Measurements from ENCODE around the gene GPRC5A.

The GPRC5A gene

DNA sequence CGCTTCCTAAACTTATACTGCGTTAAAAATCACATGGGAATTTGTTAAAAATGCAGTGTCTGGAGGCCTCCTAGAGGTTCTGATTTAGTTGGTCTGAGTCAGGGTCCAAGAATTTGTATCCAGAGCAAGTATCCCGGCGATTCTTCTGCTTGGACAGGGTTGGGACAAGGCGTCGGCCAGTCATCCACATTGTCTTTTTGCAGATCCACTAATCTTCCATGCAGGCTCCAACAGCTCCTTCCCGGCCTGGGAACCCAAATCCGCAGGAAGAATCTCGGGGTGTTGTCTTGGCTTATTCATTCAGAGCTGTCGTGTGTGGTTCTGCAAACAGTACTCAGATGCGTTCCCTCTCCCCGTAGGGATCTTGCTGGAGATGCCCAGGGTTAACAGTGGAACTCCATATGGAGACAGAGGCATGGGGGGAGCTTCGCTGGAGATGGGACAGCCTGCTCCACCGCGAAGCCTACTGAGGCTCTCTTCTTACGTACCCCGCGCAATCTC is 35.3 kb downstream of the GPRC5A start:
- Histone ChIP-seq H3K9ac (ENCODE audit: low read depth, low read length) (no peak overlapping the region), H3K4me3 (ENCODE audit: low read depth, low read length) (no peak overlapping the region), H3K27ac (ENCODE audit: low read depth, low read length) (no peak overlapping the region), H3K9me3 (ENCODE audit: control insufficient read depth, insufficient read depth, low read length) (no peaks in the 10 kb centered on the region), H3K27me3 (ENCODE audit: control insufficient read depth, insufficient read depth, low read length) (no peaks in the 10 kb centered on the region), H3K36me3 (ENCODE audit: control insufficient read depth, insufficient read depth, low read length) (no peaks in the 10 kb centered on the region), H3K4me1 (ENCODE audit: control insufficient read depth, insufficient read depth, low read length) (peaks cover 7% of the 10 kb centered on the region; the same call in 1 of the 2 replicates)

DNA sequence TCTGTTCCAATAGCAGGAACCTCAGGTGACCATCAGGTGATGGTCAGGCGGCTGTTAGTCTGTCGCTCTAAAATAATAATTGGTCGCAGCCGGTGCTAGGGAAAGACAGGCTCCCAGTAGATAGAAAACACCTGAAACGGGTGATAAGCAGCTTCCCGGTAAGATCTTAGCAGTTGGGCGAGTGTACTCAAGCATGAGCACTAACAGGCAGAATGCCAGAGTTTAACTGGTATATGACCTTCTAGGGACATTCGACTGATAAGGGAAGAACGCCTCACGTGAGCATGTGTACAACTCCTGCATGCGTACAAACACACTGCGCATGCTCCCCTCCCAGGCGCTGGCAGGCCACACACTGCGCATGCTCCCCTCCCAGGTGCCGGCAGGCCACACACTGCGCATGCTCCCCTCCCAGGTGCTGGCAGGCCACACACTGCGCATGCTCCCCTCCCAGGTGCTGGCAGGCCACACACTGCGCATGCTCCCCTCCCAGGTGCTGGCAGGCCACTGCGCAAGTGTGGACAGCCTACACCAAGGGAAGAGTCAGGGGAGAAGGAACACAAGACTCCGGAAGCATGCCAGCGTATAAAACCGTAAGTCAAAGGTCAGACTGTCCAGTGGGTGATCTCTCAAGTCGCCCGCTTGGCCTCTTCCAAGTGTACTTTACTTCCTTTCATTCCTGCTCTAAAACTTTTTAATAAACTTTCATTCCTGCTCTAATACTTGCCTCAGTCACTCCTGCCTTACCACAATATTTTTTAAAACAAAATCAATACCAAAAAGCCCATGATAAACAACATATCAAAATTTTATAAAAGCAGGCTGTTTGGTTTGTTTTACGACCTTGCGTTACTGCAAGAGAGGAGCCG is 36.1 kb downstream of the GPRC5A start:
- no peak overlapping the region for H3K27ac ChIP-seq (ENCODE audit: low read depth, low read length)
- H3K4me1 ChIP-seq (ENCODE audit: control insufficient read depth, insufficient read depth, low read length) = 0 out of 2 replicates have a peak, but pooled peaks cover 2% of the 10 kb centered on the region
- H3K9ac ChIP-seq (ENCODE audit: low read depth, low read length) = peak overlapping the region; percentile 29; the same call in 1 of the 2 replicates
- H3K9me3 ChIP-seq (ENCODE audit: control insufficient read depth, insufficient read depth, low read length) = no peaks in the 10 kb centered on the region
- no peaks in the 10 kb centered on the region for H3K27me3 ChIP-seq (ENCODE audit: control insufficient read depth, insufficient read depth, low read length)
- no peaks in the 10 kb centered on the region for H3K36me3 ChIP-seq (ENCODE audit: control insufficient read depth, insufficient read depth, low read length)
- peak overlapping the region; percentile 69 for H3K4me3 ChIP-seq (ENCODE audit: low read depth, low read length)

DNA sequence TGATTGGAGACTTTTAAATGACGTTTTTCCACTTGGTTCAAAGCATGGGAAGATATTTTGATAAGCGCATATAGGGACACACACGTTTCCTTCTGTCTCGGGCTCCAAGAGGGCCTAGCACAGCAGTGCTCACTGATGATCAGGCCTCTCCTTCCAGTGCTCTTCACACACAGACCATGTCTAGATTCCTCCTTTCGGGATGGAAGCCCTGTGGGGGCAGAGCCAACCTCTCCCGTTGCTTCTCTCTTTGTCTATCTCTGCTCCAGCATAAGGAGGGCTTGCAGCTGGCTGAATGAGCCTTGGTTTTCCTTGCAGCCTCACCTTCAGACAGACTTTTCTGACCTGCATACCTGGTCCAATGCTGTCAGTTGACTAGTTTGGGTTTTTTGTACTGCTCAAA is 38.3 kb downstream of the GPRC5A start:
- no peak overlapping the region for H3K4me3 ChIP-seq (ENCODE audit: low read depth, low read length)
- 0 out of 2 replicates have a peak, but pooled peaks cover 2% of the 10 kb centered on the region for H3K4me1 ChIP-seq (ENCODE audit: control insufficient read depth, insufficient read depth, low read length)
- no peak overlapping the region for H3K9ac ChIP-seq (ENCODE audit: low read depth, low read length)
- no peak overlapping the region for H3K27ac ChIP-seq (ENCODE audit: low read depth, low read length)
- H3K9me3 ChIP-seq (ENCODE audit: control insufficient read depth, insufficient read depth, low read length) = no peaks in the 10 kb centered on the region
- H3K27me3 ChIP-seq (ENCODE audit: control insufficient read depth, insufficient read depth, low read length) = no peaks in the 10 kb centered on the region
- H3K36me3 ChIP-seq (ENCODE audit: control insufficient read depth, insufficient read depth, low read length) = no peaks in the 10 kb centered on the region

DNA sequence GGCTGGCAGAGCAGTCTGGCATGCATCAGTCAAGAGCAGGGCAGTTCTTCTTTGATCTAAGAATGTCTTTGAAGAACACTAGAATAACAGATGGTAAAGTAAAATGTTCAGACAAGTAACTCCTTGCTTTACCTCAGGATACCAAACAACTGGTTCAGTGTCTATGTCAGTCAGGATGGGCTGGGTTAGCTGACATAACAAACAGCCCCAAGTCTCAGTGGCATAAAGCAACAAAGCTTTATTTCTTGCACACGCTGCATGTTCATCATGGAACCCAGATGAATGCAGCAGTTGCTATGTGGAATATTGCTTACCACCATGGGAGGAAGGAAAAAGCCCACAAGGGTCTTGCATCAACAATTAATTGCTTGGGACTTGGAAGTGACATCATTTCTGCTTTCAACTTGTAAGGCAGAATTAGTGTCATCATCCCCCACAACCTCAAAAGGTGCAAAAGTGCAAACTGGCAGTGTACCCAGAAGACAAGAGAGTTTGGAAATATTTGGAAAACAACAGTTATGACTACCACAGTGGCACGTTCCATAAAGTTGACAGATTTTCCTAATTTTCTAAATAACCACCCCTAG is 39.4 kb downstream of the GPRC5A start:
- Histone ChIP-seq H3K27ac (ENCODE audit: low read depth, low read length) (no peak overlapping the region), H3K27me3 (ENCODE audit: control insufficient read depth, insufficient read depth, low read length) (no peaks in the 10 kb centered on the region), H3K4me1 (ENCODE audit: control insufficient read depth, insufficient read depth, low read length) (0 out of 2 replicates have a peak, but pooled peaks cover 2% of the 10 kb centered on the region), H3K4me3 (ENCODE audit: low read depth, low read length) (no peak overlapping the region), H3K9ac (ENCODE audit: low read depth, low read length) (no peak overlapping the region), H3K36me3 (ENCODE audit: control insufficient read depth, insufficient read depth, low read length) (no peaks in the 10 kb centered on the region), H3K9me3 (ENCODE audit: control insufficient read depth, insufficient read depth, low read length) (no peaks in the 10 kb centered on the region)

DNA sequence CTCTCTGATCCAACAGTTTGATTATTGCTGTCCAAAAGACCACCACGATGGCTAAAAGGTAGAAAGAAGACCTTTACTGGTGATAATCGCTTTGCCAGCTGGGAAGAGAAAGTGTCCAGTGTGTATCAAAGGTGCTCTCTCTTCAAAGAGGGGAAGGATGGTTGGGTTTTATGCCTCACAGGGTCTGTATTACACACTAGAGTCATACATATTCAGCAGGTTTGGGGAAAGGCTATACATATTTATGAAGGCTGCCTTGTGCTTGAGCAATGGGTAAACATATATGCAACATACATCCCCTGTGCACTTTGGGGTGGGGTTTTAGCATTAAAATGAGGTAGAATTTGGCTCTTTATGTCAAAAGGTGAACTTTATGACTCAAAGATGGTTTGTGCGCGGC is 42.4 kb downstream of the GPRC5A start:
- H3K27ac ChIP-seq (ENCODE audit: low read depth, low read length) = no peak overlapping the region
- no peak overlapping the region for H3K4me3 ChIP-seq (ENCODE audit: low read depth, low read length)
- no peaks in the 10 kb centered on the region for H3K36me3 ChIP-seq (ENCODE audit: control insufficient read depth, insufficient read depth, low read length)
- no peak overlapping the region for H3K9ac ChIP-seq (ENCODE audit: low read depth, low read length)
- no peaks in the 10 kb centered on the region for H3K4me1 ChIP-seq (ENCODE audit: control insufficient read depth, insufficient read depth, low read length)
- H3K9me3 ChIP-seq (ENCODE audit: control insufficient read depth, insufficient read depth, low read length) = no peaks in the 10 kb centered on the region
- H3K27me3 ChIP-seq (ENCODE audit: control insufficient read depth, insufficient read depth, low read length) = no peaks in the 10 kb centered on the region

DNA sequence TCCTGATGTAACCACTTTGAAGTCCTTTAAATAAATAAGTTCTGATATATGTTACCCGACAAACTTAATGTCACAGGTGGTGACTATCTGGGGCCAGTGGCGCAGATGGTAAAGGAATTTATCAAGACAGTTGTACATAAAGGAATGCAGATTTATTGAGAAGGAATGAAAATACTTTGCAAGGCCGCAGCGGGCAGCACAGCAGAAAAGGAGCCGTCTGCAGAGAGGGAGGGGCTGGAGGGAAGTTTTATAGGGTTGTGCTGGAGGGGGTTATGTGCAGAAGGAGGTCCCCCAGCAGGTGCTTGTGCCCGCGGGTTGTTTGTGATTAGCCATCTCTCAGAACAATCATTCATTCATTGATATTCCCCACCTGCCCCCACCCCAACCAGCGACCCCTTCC is 43.2 kb downstream of the GPRC5A start:
- Histone ChIP-seq H3K27me3 (ENCODE audit: control insufficient read depth, insufficient read depth, low read length) (no peaks in the 10 kb centered on the region), H3K9ac (ENCODE audit: low read depth, low read length) (no peak overlapping the region)

DNA sequence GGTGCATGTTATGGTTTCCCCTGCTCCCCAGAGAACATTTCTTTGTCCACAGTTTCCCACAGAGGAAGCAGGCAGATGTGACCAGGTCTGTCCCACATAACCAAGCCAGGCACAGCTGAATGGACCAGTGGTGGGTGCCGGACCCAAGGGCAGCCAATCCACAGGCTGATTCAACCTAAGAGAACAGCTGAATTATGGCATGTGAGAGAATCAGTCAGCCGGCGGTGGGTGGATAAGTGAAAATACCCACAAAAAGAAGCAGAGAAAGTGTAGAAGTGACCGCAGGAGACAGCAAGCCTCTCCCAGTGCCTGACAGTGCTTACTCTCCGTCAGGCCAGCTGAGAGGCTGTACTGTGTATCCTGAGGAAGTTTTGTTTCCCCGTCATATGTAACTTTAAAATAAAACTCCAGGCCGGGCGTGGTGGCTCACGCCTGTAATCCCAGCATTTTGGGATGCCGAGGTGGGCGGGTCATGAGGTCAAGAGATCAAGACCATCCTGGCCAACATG is 45.7 kb downstream of the GPRC5A start:
- no peaks in the 10 kb centered on the region for H3K9me3 ChIP-seq (ENCODE audit: control insufficient read depth, insufficient read depth, low read length)
- no peak overlapping the region for H3K4me3 ChIP-seq (ENCODE audit: low read depth, low read length)
- no peaks in the 10 kb centered on the region for H3K27me3 ChIP-seq (ENCODE audit: control insufficient read depth, insufficient read depth, low read length)
- H3K27ac ChIP-seq (ENCODE audit: low read depth, low read length) = no peak overlapping the region
- H3K36me3 ChIP-seq (ENCODE audit: control insufficient read depth, insufficient read depth, low read length) = no peaks in the 10 kb centered on the region
- no peaks in the 10 kb centered on the region for H3K4me1 ChIP-seq (ENCODE audit: control insufficient read depth, insufficient read depth, low read length)
- H3K9ac ChIP-seq (ENCODE audit: low read depth, low read length) = no peak overlapping the region

More for the DNA sequence above, 43.2 kb downstream of the GPRC5A start:
- Histone ChIP-seq H3K4me1 (ENCODE audit: control insufficient read depth, insufficient read depth, low read length) (no peaks in the 10 kb centered on the region), H3K36me3 (ENCODE audit: control insufficient read depth, insufficient read depth, low read length) (no peaks in the 10 kb centered on the region), H3K27ac (ENCODE audit: low read depth, low read length) (no peak overlapping the region), H3K9me3 (ENCODE audit: control insufficient read depth, insufficient read depth, low read length) (no peaks in the 10 kb centered on the region), H3K4me3 (ENCODE audit: low read depth, low read length) (no peak overlapping the region)

DNA sequence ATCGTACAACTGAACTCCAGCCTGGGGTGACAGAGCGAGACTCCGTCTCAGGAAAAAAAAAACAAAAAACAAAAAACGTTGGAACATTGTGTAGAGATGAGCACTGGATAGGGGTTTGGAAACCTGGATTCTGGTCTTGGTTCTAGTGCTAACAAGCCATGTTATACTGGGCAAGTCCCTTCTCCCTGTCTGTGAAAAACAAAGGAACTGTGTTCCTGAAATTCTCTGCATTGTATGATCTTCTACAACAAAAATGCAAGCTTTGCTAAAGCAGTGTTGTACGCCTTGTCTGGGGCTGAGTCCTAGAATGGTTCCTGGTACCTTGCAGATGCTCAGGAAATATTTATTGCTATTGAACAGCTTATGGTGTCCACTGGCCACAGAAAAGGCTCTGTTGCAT is 47.2 kb downstream of the GPRC5A start:
- no peaks in the 10 kb centered on the region for H3K27me3 ChIP-seq (ENCODE audit: control insufficient read depth, insufficient read depth, low read length)
- H3K4me3 ChIP-seq (ENCODE audit: low read depth, low read length) = no peak overlapping the region
- no peaks in the 10 kb centered on the region for H3K4me1 ChIP-seq (ENCODE audit: control insufficient read depth, insufficient read depth, low read length)
- no peaks in the 10 kb centered on the region for H3K36me3 ChIP-seq (ENCODE audit: control insufficient read depth, insufficient read depth, low read length)
- no peak overlapping the region for H3K27ac ChIP-seq (ENCODE audit: low read depth, low read length)
- H3K9me3 ChIP-seq (ENCODE audit: control insufficient read depth, insufficient read depth, low read length) = no peaks in the 10 kb centered on the region
- no peak overlapping the region for H3K9ac ChIP-seq (ENCODE audit: low read depth, low read length)

DNA sequence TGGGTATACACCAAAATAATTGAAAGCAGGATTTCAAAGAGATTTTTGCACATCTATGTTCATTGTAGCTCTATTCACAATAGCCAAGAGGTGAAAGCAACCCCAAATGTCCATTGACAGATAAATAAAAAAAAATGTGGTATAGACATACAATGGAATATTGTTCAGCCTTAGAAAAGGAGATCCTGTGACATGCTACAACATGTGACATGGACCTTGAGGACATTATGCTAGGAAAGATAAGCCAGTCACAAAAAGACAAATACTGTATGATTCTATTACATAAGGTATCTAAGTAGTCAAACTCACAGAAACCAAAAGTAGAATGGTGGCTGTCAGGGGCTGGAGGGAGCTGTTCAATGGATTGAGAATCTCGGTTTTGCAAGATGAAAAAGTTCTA is 48.5 kb downstream of the GPRC5A start:
- Histone ChIP-seq H3K9ac (ENCODE audit: low read depth, low read length) (no peak overlapping the region), H3K9me3 (ENCODE audit: control insufficient read depth, insufficient read depth, low read length) (no peaks in the 10 kb centered on the region), H3K27me3 (ENCODE audit: control insufficient read depth, insufficient read depth, low read length) (no peaks in the 10 kb centered on the region), H3K27ac (ENCODE audit: low read depth, low read length) (no peak overlapping the region), H3K4me3 (ENCODE audit: low read depth, low read length) (no peak overlapping the region), H3K36me3 (ENCODE audit: control insufficient read depth, insufficient read depth, low read length) (no peaks in the 10 kb centered on the region), H3K4me1 (ENCODE audit: control insufficient read depth, insufficient read depth, low read length) (no peaks in the 10 kb centered on the region)

DNA sequence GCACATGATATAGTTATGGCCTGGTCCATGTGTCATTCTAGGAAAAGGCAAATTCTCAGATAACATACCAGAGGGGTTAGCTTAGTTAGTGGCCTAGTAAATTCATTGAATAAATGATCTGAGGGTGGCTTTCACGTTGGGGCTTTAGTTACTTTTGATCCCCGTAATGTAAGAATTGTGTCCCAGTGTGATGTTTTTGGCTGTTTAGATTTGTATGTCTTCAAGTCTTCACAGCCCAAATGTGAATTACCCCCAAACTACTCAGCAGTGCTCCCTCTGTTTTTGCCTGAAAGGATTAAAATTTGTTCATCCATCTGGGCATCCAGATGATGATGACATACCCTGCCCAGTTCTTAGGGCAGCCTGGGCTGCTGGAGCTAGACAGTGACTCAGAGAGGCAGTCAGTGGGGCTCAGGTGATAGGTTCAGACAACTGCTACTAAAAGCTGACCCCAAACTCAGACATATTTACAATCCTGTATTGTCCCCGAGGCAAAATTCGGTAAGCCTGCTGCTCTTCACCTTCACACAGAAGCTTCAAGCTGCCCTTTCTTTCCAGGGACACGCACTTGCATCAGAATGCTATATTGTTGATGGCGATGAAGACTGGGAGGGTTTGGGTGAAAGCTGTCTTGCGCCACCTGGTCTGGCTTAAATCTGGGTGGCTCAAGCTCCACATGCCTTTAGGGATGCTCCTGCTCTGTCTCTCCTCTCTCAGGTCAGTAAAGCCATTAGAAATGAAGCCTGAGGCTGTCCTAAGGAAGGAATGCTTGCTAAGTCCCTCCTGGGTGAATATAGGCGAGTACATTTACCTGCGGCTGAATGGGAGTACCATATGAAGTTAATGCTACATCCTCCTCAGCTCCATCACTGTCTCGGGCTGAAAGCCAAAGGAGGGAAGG is 50.3 kb downstream of the GPRC5A start:
- H3K36me3 ChIP-seq (ENCODE audit: control insufficient read depth, insufficient read depth, low read length) = no peaks in the 10 kb centered on the region
- H3K4me3 ChIP-seq (ENCODE audit: low read depth, low read length) = no peak overlapping the region
- no peaks in the 10 kb centered on the region for H3K4me1 ChIP-seq (ENCODE audit: control insufficient read depth, insufficient read depth, low read length)
- no peak overlapping the region for H3K27ac ChIP-seq (ENCODE audit: low read depth, low read length)
- H3K9me3 ChIP-seq (ENCODE audit: control insufficient read depth, insufficient read depth, low read length) = no peaks in the 10 kb centered on the region
- no peaks in the 10 kb centered on the region for H3K27me3 ChIP-seq (ENCODE audit: control insufficient read depth, insufficient read depth, low read length)
- H3K9ac ChIP-seq (ENCODE audit: low read depth, low read length) = no peak overlapping the region
